Measurements from ENCODE around the gene KCNH8.

GRCh38 chr3:19574268-19574667, 426.0 kb downstream of the KCNH8 start:
- no peak for TF ChIP-seq CTCF (IDR thresholded peaks at IDR 0.05)
- no peak for TF ChIP-seq POLR2A (IDR thresholded peaks at IDR 0.05)
